ENCODE measurements around the gene TMEM132E.

DNA sequence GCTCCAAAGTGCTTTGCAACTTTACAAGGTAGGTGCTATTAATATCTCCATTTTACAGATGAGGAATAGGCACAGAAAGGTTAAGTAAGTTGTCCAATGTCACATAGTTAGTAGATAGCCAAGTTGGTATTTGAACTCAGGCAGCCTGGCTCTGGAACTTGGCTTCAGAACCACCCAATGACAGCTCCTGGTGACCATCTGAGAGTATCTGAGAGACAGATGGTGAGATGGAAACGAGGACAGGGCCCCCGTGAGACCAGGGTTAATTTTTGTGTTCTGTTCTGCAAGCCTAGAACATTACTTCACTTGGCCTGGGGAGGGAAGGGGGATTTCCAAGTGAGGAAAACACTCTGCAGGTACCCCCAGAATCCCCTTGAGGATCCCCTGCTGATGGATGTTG is 9.8 kb upstream of the TMEM132E start:
- no peak for TF ChIP-seq POLR2A (IDR thresholded peaks at IDR 0.05; ENCODE audit: low read length)
- no peak for TF ChIP-seq GATA1 (IDR thresholded peaks at IDR 0.05; ENCODE audit: low read depth, low read length)
